ENCODE measurements around the gene HOXB7.

DNA sequence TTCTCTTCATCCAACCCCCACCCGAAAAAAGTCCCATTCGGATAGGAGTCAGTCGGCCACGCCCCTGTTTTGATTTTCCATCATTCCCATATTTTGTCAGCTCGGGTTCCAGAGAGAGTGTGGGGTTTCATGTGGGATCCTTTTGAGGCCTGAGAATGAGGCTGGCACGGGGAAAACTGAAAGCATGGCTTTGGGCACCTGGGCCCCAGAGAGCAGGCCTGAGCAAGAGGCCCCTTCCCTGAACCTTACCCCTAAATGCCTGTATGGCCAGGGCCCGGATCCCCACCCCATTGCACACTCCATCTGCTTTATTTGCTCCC lies 28.1 kb downstream of the HOXB7 start:
- TF ChIP-seq POLR2AphosphoS5 (IDR thresholded peaks at IDR 0.05) = no peak
- TF ChIP-seq, protein P1, sequence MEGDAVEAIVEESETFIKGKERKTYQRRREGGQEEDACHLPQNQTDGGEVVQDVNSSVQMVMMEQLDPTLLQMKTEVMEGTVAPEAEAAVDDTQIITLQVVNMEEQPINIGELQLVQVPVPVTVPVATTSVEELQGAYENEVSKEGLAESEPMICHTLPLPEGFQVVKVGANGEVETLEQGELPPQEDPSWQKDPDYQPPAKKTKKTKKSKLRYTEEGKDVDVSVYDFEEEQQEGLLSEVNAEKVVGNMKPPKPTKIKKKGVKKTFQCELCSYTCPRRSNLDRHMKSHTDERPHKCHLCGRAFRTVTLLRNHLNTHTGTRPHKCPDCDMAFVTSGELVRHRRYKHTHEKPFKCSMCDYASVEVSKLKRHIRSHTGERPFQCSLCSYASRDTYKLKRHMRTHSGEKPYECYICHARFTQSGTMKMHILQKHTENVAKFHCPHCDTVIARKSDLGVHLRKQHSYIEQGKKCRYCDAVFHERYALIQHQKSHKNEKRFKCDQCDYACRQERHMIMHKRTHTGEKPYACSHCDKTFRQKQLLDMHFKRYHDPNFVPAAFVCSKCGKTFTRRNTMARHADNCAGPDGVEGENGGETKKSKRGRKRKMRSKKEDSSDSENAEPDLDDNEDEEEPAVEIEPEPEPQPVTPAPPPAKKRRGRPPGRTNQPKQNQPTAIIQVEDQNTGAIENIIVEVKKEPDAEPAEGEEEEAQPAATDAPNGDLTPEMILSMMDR (IDR thresholded peaks at IDR 0.05) = no peak
- TF ChIP-seq POLR2A (IDR thresholded peaks at IDR 0.05) = no peak
- TF ChIP-seq EP300 (IDR thresholded peaks at IDR 0.05) = no peak

All from sigmoid colon (tissue), 4 donors.